Body of pancreas (tissue), 4 donors: Measurements from ENCODE around the gene NUDT22.

ENCODE experiments used
- POLR2A ChIP-seq, 3 donors: fragments of 450-650 bp; IDR thresholded peaks; one replicate each; pipeline ENCODE4 v1.6.1; 2016; ENCODE audit warnings: antibody characterized with exemption in 3 of 3, mild to moderate bottlenecking in 2 of 3
- TF ChIP-seq, protein P1 (sequence below), 7 experiments: fragments of 450-650 bp in 4 of 7; fragments of 200-600 bp in 3 of 7; sonication (generic) in 3 of 7; IDR thresholded peaks; one replicate each; pipeline ENCODE4 v1.5.1; 2016 to 2019; ENCODE audit warnings: antibody characterized with exemption in 7 of 7

DNA sequence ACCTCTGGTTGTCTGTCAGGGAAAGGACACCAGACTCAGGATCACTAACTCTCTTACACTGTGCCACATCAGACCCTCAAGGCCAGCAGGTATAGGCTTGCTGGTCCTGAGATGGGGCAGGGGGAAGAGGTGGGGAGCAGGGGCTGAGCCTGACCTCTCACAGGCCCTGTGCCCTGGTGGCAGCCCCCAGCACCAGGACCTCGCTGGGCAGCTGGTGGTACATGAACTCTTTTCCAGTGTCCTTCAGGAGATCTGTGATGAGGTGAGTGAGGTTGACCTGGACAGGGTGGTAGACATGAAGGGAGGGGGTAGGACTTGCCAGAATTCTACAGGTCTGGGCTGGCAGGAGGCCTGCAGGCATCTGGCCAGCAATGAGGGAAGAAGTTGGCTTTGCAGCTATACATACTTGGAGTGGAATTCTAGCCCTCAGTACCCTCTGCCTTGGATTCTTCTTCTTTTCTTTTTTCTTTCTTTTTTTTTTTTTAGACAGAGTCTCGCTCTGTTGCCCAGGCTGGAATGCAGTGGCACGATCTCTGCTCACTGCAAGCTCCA, 1.4 kb downstream of the NUDT22 start:
- TF ChIP-seq, protein P1, sequence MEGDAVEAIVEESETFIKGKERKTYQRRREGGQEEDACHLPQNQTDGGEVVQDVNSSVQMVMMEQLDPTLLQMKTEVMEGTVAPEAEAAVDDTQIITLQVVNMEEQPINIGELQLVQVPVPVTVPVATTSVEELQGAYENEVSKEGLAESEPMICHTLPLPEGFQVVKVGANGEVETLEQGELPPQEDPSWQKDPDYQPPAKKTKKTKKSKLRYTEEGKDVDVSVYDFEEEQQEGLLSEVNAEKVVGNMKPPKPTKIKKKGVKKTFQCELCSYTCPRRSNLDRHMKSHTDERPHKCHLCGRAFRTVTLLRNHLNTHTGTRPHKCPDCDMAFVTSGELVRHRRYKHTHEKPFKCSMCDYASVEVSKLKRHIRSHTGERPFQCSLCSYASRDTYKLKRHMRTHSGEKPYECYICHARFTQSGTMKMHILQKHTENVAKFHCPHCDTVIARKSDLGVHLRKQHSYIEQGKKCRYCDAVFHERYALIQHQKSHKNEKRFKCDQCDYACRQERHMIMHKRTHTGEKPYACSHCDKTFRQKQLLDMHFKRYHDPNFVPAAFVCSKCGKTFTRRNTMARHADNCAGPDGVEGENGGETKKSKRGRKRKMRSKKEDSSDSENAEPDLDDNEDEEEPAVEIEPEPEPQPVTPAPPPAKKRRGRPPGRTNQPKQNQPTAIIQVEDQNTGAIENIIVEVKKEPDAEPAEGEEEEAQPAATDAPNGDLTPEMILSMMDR (IDR thresholded peaks at IDR 0.05): no peak
- TF ChIP-seq POLR2A (IDR thresholded peaks at IDR 0.05): no peak
